ENCODE results near the gene FGF14.

The FGF14 gene

DNA sequence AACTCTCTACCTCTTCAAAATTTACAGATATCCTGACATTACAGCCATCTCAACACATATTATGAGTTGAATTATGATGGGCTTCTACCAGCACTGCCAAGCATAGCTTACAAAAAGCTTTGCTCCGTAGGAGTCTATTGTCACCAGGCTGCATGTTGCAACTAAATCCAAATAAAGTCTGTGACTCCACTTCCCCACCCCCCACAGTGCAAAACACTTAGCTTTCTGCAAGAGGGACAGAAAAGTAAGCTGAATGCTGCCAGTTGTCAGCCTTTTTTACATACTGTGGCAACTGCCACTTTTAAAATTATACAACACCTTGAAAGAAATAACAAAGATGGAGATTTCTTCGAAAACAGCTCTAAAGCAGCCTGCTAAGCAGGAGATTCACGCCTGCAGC, 189.1 kb downstream of the FGF14 start:
- H3K27me3 ChIP-seq (ENCODE audit: control insufficient read depth, insufficient read depth, low read length): no peaks in the 10 kb centered on the region
- TF ChIP-seq CTCF (IDR thresholded peaks at IDR 0.05): no peak
- no peaks in the 10 kb centered on the region for H3K4me1 ChIP-seq
- H3K9me3 ChIP-seq (ENCODE audit: control insufficient read depth, low read length): no peaks in the 10 kb centered on the region
- no peak overlapping the region for H3K9ac ChIP-seq
- no peak overlapping the region for H3K4me2 ChIP-seq (ENCODE audit: low read length)
- no peaks in the 10 kb centered on the region for H3K36me3 ChIP-seq (ENCODE audit: control insufficient read depth, insufficient read depth, low read length)
- H3K4me3 ChIP-seq (ENCODE audit: low read depth, low read length): no peak overlapping the region
- no peaks in the 10 kb centered on the region for H3K79me2 ChIP-seq
- H3K27ac ChIP-seq: no peak overlapping the region
- H2AFZ ChIP-seq: no peak overlapping the region

DNA sequence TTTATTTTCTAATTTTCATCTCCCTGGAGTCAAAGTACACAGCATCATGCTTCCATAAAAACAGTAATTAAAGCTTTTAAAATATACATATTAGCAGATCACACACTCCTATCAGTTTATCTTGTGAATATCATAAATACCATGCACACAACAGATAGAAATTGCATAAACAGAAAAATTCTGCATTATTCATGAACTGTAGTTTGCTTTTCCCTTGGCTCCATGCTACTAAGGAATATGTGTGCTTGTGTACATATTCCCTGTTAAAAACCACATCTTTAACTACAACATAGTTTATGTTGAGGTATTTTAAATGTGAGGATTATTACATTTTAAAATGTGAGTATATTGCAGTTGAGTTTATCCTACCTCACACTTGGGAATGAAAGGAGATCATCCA, 193.5 kb downstream of the FGF14 start:
- H3K4me3 ChIP-seq (ENCODE audit: low read depth, low read length): no peak overlapping the region
- no peaks in the 10 kb centered on the region for H3K9me3 ChIP-seq (ENCODE audit: control insufficient read depth, low read length)
- H3K27ac ChIP-seq: no peak overlapping the region
- no peak for TF ChIP-seq CTCF (IDR thresholded peaks at IDR 0.05)
- H3K36me3 ChIP-seq (ENCODE audit: control insufficient read depth, insufficient read depth, low read length): no peaks in the 10 kb centered on the region
- H3K4me1 ChIP-seq: no peaks in the 10 kb centered on the region
- H3K79me2 ChIP-seq: no peaks in the 10 kb centered on the region
- no peak overlapping the region for H3K4me2 ChIP-seq (ENCODE audit: low read length)
- H3K9ac ChIP-seq: no peak overlapping the region
- no peak overlapping the region for H2AFZ ChIP-seq
- no peaks in the 10 kb centered on the region for H3K27me3 ChIP-seq (ENCODE audit: control insufficient read depth, insufficient read depth, low read length)

DNA sequence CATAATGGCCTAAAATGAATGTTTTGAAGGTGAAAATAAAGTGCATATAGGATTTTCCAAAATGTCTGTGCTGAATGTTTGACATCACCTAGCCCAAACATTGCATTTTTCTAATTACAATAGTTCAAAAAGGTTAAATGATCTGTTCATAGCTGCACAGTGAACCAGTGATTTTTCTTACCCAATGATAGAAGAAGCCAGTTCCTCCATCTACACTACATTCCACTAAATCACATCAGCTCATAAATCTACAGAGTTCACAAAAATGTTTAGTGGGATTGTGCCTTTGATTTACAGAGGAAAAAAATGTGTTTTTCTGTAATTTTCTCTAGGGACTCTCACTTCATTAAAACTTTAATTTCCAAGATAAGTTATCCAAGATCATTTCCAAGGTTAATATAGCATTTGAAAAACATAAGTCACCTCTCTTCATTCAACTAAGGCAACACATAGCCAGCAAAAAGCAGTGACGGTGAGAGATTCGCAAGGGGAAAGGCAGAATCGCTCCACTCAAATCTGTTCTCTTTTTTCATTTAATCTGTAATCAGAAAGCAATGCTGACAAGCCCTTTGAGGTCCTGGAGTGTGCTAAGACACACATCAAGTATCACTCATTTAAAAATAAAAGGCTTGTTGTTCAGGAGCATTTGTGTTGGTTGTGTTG, 194.0 kb downstream of the FGF14 start:
- no peak for TF ChIP-seq CTCF (IDR thresholded peaks at IDR 0.05)
- no peaks in the 10 kb centered on the region for H3K4me1 ChIP-seq
- H3K27me3 ChIP-seq (ENCODE audit: control insufficient read depth, insufficient read depth, low read length): no peaks in the 10 kb centered on the region
- H3K79me2 ChIP-seq: no peaks in the 10 kb centered on the region
- H2AFZ ChIP-seq: no peak overlapping the region
- H3K9ac ChIP-seq: no peak overlapping the region
- no peak overlapping the region for H3K4me2 ChIP-seq (ENCODE audit: low read length)
- no peaks in the 10 kb centered on the region for H3K36me3 ChIP-seq (ENCODE audit: control insufficient read depth, insufficient read depth, low read length)
- no peak overlapping the region for H3K4me3 ChIP-seq (ENCODE audit: low read depth, low read length)
- H3K9me3 ChIP-seq (ENCODE audit: control insufficient read depth, low read length): no peaks in the 10 kb centered on the region
- no peak overlapping the region for H3K27ac ChIP-seq

DNA sequence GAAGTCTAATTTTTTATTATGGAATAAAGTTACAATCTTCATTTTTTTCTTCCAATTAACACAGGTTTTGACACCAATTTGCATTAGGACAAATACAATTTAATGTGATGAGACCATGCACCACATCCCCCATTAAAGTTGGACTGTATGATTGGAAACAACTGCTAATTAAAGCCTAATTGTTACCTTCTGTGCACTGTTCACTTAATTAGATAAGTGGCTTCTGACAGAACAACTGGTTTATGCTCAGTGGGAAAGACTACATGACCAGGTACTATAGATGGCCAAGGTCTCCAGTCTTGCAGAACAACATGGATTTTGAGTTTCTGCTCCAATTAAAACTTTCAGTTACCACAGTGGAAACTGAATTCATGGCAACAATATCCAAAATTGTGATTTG, 198.1 kb downstream of the FGF14 start:
- no peaks in the 10 kb centered on the region for H3K27me3 ChIP-seq (ENCODE audit: control insufficient read depth, insufficient read depth, low read length)
- no peak for TF ChIP-seq CTCF (IDR thresholded peaks at IDR 0.05)
- H2AFZ ChIP-seq: no peak overlapping the region
- H3K27ac ChIP-seq: no peak overlapping the region
- H3K79me2 ChIP-seq: no peaks in the 10 kb centered on the region
- no peak overlapping the region for H3K4me2 ChIP-seq (ENCODE audit: low read length)
- no peaks in the 10 kb centered on the region for H3K36me3 ChIP-seq (ENCODE audit: control insufficient read depth, insufficient read depth, low read length)
- H3K4me1 ChIP-seq: no peaks in the 10 kb centered on the region
- H3K9me3 ChIP-seq (ENCODE audit: control insufficient read depth, low read length): no peaks in the 10 kb centered on the region
- no peak overlapping the region for H3K9ac ChIP-seq
- no peak overlapping the region for H3K4me3 ChIP-seq (ENCODE audit: low read depth, low read length)
